HCT116 (cell line): ENCODE results near the gene NFATC3. TPM values are rescaled to one million over a fixed set of nuclear protein-coding genes. Genes with fewer than 3 reads are reported as not detected.

Experiments
- ATAC-seq: fragments of 200-7000 bp; cut with Tn5 transposase; 2 replicates; pipeline ENCODE4 v1.9.1; 2020; ENCODE audit warnings: mild to moderate bottlenecking, moderate library complexity
- BruUV-seq: library from RNA; stranded (reverse); fragments of 400-500 nt; replicated peaks from 2 replicates; lab custom pipeline; 2021; lab: Mats Ljungman, UMichigan
- CTCF ChIA-PET: fragments of 300-600 bp; sonication (Branson Sonifier 250); formaldehyde crosslinking; loops from one replicate; lab custom pipeline; 2021; ENCODE audit warnings: antibody characterized with exemption; lab: Charles Lee
- POLR2A ChIA-PET: fragments of 300-600, 350-600 bp; sonication (Branson Sonifier 250); formaldehyde crosslinking; loops from one replicate; lab custom pipeline; 2021; ENCODE audit warnings: antibody characterized with exemption; lab: Charles Lee
- RAD21 ChIA-PET, 2 experiments: fragments of 300-600 bp; sonication (Branson Sonifier 250); formaldehyde crosslinking; loops; one replicate each; lab custom pipeline; 2023; ENCODE audit warnings: low total read pairs in 2 of 2; ENCODE audit not compliant: uncharacterized antibody in 2 of 2, unreplicated experiment in 2 of 2, low non-redundant PET in 1 of 2; lab: Charles Lee
- DNase-seq: peaks from one replicate; pipeline ENCODE4 v3.0.0-alpha.2; 2010; ENCODE audit warnings: low read depth, low spot score
- H2AFZ ChIP-seq: fragments of 200-600 bp; shearing (Covaris generic), sonication (generic); 2 replicates; pipeline ENCODE4 v1.6.1; 2017; ENCODE audit warnings: low read depth, mixed run types, mixed read lengths, antibody characterized with exemption, low read length; ENCODE audit not compliant: poor library complexity, severe bottlenecking
- H3K27ac ChIP-seq: 2 replicates; pipeline ENCODE4 v1.5.1; 2012; ENCODE audit warnings: low read depth, low read length
- H3K27me3 ChIP-seq: fragments of 200-600 bp; sonication (generic); 2 replicates; pipeline ENCODE4 v1.6.1; 2016; ENCODE audit warnings: mixed run types, low read length, mixed read lengths; ENCODE audit not compliant: insufficient read depth
- H3K36me3 ChIP-seq, 2 experiments: fragments of 200-500 bp in 1 of 2; fragments of 200-600 bp in 1 of 2; sonication (Bioruptor generic) in 1 of 2; sonication (generic) in 1 of 2; 2 replicates each; pipeline versions ENCODE4 v1.5.1 to v1.6.1; 2014 to 2016; ENCODE audit warnings: low read length in 2 of 2, inconsistent platforms in 1 of 2, mixed read lengths in 1 of 2, mixed run types in 1 of 2; ENCODE audit not compliant: insufficient read depth in 2 of 2, control insufficient read depth in 1 of 2
- H3K4me1 ChIP-seq, 2 experiments: fragments of 200-600 bp in 1 of 2; sonication (generic) in 1 of 2; 2 replicates each; pipeline versions ENCODE4 v1.5.1 to v1.6.1; 2012 to 2017; ENCODE audit warnings: low read length in 2 of 2, inconsistent platforms in 1 of 2, mild to moderate bottlenecking in 1 of 2, mixed read lengths in 1 of 2, mixed run types in 1 of 2, moderate library complexity in 1 of 2; ENCODE audit not compliant: insufficient read depth in 2 of 2, control insufficient read depth in 1 of 2
- H3K4me2 ChIP-seq: fragments of 200-600 bp; sonication (generic); 2 replicates; pipeline ENCODE4 v1.6.1; 2017; ENCODE audit warnings: mixed run types, low read length, mixed read lengths
- H3K4me3 ChIP-seq, 2 experiments: fragments of 200-600 bp in 1 of 2; sonication (generic) in 1 of 2; replicated peaks in 1 of 2; 2 replicates each; pipeline ENCODE4 v1.5.1; 2011 to 2016; ENCODE audit warnings: low read length in 2 of 2, control low read depth in 1 of 2, low read depth in 1 of 2, mild to moderate bottlenecking in 1 of 2, mixed read lengths in 1 of 2, mixed run types in 1 of 2
- H3K79me2 ChIP-seq: fragments of 200-600 bp; sonication (generic); 2 replicates; pipeline ENCODE4 v1.6.1; 2017; ENCODE audit warnings: mild to moderate bottlenecking, mixed run types, low read length, moderate library complexity, mixed read lengths; ENCODE audit not compliant: insufficient read depth
- H3K9ac ChIP-seq: fragments of 200-600 bp; sonication (generic); 2 replicates; pipeline ENCODE4 v1.6.1; 2016; ENCODE audit warnings: low read length, mixed read lengths
- H3K9me2 ChIP-seq: fragments of 200-600 bp; sonication (generic), shearing (Covaris generic); 2 replicates; pipeline ENCODE4 v1.6.1; 2017; ENCODE audit warnings: mixed run types, mild to moderate bottlenecking, moderate library complexity; ENCODE audit not compliant: insufficient read depth
- H3K9me3 ChIP-seq, 2 experiments: fragments of 200-500 bp in 1 of 2; fragments of 200-600 bp in 1 of 2; sonication (Bioruptor generic) in 1 of 2; sonication (generic) in 1 of 2; 2 replicates each; pipeline ENCODE4 v1.6.1; 2014 to 2017; ENCODE audit warnings: low read length in 2 of 2, mixed read lengths in 2 of 2, inconsistent platforms in 1 of 2, low read depth in 1 of 2, mild to moderate bottlenecking in 1 of 2, mixed run types in 1 of 2, moderate library complexity in 1 of 2; ENCODE audit not compliant: control insufficient read depth in 1 of 2, insufficient read depth in 1 of 2
- H4K20me1 ChIP-seq: fragments of 200-600 bp; sonication (generic), shearing (Covaris generic); 2 replicates; pipeline ENCODE4 v1.6.1; 2017; ENCODE audit warnings: mixed run types, mild to moderate bottlenecking, moderate library complexity; ENCODE audit not compliant: insufficient read depth
- ATF3 ChIP-seq: IDR thresholded peaks from 2 replicates; pipeline ENCODE4 v1.6.1; 2012
- CBX3 ChIP-seq: IDR thresholded peaks from 2 replicates; pipeline ENCODE4 v1.6.1; 2012; ENCODE audit warnings: low read depth
- CEBPB ChIP-seq: IDR thresholded peaks from 2 replicates; pipeline ENCODE4 v1.6.1; 2012; ENCODE audit warnings: low read depth
- EGR1 ChIP-seq: IDR thresholded peaks from 2 replicates; pipeline ENCODE4 v1.6.1; 2012; ENCODE audit warnings: low read depth
- ELF1 ChIP-seq: IDR thresholded peaks from 2 replicates; pipeline ENCODE4 v1.6.1; 2012; ENCODE audit warnings: low read depth, borderline replicate concordance
- EZH2 ChIP-seq: fragments of 200-600 bp; sonication (generic); IDR thresholded peaks from 2 replicates; pipeline ENCODE4 v1.6.1; 2017; ENCODE audit warnings: antibody characterized with exemption, mixed run types
- JUND ChIP-seq: IDR thresholded peaks from 2 replicates; pipeline ENCODE4 v1.6.1; 2012
- POLR2A ChIP-seq: IDR thresholded peaks from 2 replicates; pipeline ENCODE4 v1.7.0; 2011; ENCODE audit warnings: borderline replicate concordance; ENCODE audit not compliant: insufficient read depth, insufficient read length; ENCODE audit errors: extremely low read depth
- POLR2AphosphoS5 ChIP-seq: IDR thresholded peaks from 2 replicates; pipeline ENCODE4 v1.6.1; 2011; ENCODE audit warnings: mild to moderate bottlenecking, low read depth, low read length, moderate library complexity
- RAD21 ChIP-seq: IDR thresholded peaks from 2 replicates; pipeline ENCODE4 v1.6.1; 2012; ENCODE audit warnings: low read depth, mild to moderate bottlenecking
- SIN3A ChIP-seq: IDR thresholded peaks from 2 replicates; pipeline ENCODE4 v1.6.1; 2012; ENCODE audit warnings: low read depth
- SP1 ChIP-seq: IDR thresholded peaks from 2 replicates; pipeline ENCODE4 v1.6.1; 2012; ENCODE audit warnings: low read depth
- SRF ChIP-seq: IDR thresholded peaks from 2 replicates; pipeline ENCODE4 v1.6.1; 2012; ENCODE audit warnings: low read depth
- TCF7L2 ChIP-seq: IDR thresholded peaks from 2 replicates; pipeline ENCODE4 v1.7.0; 2011; ENCODE audit warnings: borderline replicate concordance, inconsistent platforms; ENCODE audit not compliant: insufficient read depth, insufficient read length; ENCODE audit errors: extremely low read depth
- ZFX ChIP-seq: fragments of 450-650 bp; IDR thresholded peaks from 2 replicates; pipeline ENCODE4 v1.6.1; 2017
- ZNF274 ChIP-seq: fragments of 200-500 bp; sonication (Bioruptor generic); IDR thresholded peaks from 2 replicates; pipeline ENCODE4 v1.6.1; 2014; ENCODE audit warnings: mild to moderate bottlenecking, low read depth, low read length, inconsistent platforms
- intact Hi-C: fragments of 100-400 bp; cut with micrococcal nuclease; formaldehyde crosslinking; loops from 2 replicates; pipeline ENCODE4 v1.10.0; 2022
- total RNA-seq: library from RNA; stranded (reverse); gene quantifications from one replicate; pipeline ENCODE4 v1.2.1, GENCODE V29; 2021; ENCODE audit not compliant: unreplicated experiment
- TF ChIP-seq, protein P1 (sequence below): IDR thresholded peaks from 2 replicates; pipeline ENCODE4 v1.6.1; 2012; ENCODE audit warnings: low read depth
- TF ChIP-seq, protein P2 (sequence below), 3 experiments: fragments of 200-600 bp in 1 of 3; sonication (generic) in 1 of 3; IDR thresholded peaks in 2 of 3; conservative IDR thresholded peaks in 1 of 3; 2 replicates each; pipeline ENCODE4 v1.5.1; 2012 to 2017; ENCODE audit warnings: low read depth in 2 of 3, low read length in 2 of 3, antibody characterized with exemption in 1 of 3, borderline replicate concordance in 1 of 3, control low read depth in 1 of 3, mild to moderate bottlenecking in 1 of 3, mixed read lengths in 1 of 3, mixed run types in 1 of 3, moderate library complexity in 1 of 3; ENCODE audit not compliant: insufficient read depth in 1 of 3

Gene NFATC3
- total RNA-seq, 1 experiment from 2014 or later = 25.6 TPM

DNA sequence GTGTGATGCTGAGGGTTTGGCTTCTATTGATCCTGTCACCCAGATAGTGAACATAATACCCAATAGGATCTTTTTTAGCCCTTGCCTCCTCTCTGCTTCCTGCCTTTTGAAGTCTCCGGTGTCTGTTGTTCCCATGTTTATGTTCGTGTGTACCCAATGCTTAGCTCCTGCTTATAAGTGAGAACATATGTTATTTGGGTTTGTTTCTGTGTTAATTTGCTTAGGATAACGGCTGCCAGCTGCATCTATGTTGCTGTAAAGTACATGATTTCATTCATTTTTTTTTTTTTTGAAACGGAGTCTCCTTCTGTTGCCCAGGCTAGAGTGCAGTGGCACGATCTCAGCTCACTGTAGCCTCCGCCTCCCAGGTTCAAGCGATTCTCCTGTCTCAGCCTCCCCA lies 39.1 kb upstream of the NFATC3 start:
- BruUV-seq = no TSS peak
- Histone ChIP-seq H3K4me2 (no peak overlapping the region), H3K36me3 (peaks cover 4 to 28% of the 10 kb centered on the region in 2 experiments; a peak in 3 of 4 replicates), H3K27me3 (no peaks in the 10 kb centered on the region), H4K20me1 (no peaks in the 10 kb centered on the region), H3K79me2 (peaks cover 7% of the 10 kb centered on the region; the same call in 1 of the 2 replicates), H3K4me1 (no peaks in the 10 kb centered on the region), H3K9me3 (no peaks in the 10 kb centered on the region), H3K27ac (no peak overlapping the region), H3K4me3 (no peak overlapping the region), H3K9ac (no peak overlapping the region), H2AFZ (no peak overlapping the region), H3K9me2 (no peaks in the 10 kb centered on the region)
- RAD21 ChIA-PET = no interaction called here
- DNase-seq (no peak), ATAC-seq (no peak)
- POLR2A ChIA-PET = no interaction called here
- intact Hi-C loops = no loop called here
- CTCF ChIA-PET = no interaction called here
- TF ChIP-seq ZFX (no peak), EGR1 (no peak), RAD21 (no peak), EZH2 (no peak), CBX3 (no peak), SIN3A (no peak)

- no peak overlapping the region for H3K4me2 ChIP-seq
- H3K79me2 ChIP-seq = peaks cover 5% of the 10 kb centered on the region; the same call in 1 of the 2 replicates
- H3K9ac ChIP-seq = no peak overlapping the region
- H2AFZ ChIP-seq = no peak overlapping the region
- RAD21 ChIA-PET = no interaction called here
- POLR2A ChIA-PET = no interaction called here
- intact Hi-C loops = no loop called here
- no peak overlapping the region for H3K27ac ChIP-seq
- H3K9me3 ChIP-seq = no peaks in the 10 kb centered on the region
- H3K27me3 ChIP-seq = no peaks in the 10 kb centered on the region
- no TSS peak for BruUV-seq
- H3K9me2 ChIP-seq = no peaks in the 10 kb centered on the region
- ATAC-seq = no peak
- H3K36me3 ChIP-seq = peaks cover 7 to 30% of the 10 kb centered on the region in 2 experiments; a peak in 3 of 4 replicates
- CTCF ChIA-PET = no interaction called here
- no peak overlapping the region for H3K4me3 ChIP-seq
- DNase-seq = no peak
- H3K4me1 ChIP-seq = no peaks in the 10 kb centered on the region
- no peaks in the 10 kb centered on the region for H4K20me1 ChIP-seq
- TF ChIP-seq EGR1 (no peak), ELF1 (no peak), JUND (no peak), CEBPB (no peak), SP1 (no peak), RAD21 (no peak), POLR2AphosphoS5 (no peak), ATF3 (no peak), SRF (no peak), SIN3A (no peak), EZH2 (no peak), ZNF274 (no peak), TCF7L2 (no peak), POLR2A (no peak)
- TF ChIP-seq, protein P1, sequence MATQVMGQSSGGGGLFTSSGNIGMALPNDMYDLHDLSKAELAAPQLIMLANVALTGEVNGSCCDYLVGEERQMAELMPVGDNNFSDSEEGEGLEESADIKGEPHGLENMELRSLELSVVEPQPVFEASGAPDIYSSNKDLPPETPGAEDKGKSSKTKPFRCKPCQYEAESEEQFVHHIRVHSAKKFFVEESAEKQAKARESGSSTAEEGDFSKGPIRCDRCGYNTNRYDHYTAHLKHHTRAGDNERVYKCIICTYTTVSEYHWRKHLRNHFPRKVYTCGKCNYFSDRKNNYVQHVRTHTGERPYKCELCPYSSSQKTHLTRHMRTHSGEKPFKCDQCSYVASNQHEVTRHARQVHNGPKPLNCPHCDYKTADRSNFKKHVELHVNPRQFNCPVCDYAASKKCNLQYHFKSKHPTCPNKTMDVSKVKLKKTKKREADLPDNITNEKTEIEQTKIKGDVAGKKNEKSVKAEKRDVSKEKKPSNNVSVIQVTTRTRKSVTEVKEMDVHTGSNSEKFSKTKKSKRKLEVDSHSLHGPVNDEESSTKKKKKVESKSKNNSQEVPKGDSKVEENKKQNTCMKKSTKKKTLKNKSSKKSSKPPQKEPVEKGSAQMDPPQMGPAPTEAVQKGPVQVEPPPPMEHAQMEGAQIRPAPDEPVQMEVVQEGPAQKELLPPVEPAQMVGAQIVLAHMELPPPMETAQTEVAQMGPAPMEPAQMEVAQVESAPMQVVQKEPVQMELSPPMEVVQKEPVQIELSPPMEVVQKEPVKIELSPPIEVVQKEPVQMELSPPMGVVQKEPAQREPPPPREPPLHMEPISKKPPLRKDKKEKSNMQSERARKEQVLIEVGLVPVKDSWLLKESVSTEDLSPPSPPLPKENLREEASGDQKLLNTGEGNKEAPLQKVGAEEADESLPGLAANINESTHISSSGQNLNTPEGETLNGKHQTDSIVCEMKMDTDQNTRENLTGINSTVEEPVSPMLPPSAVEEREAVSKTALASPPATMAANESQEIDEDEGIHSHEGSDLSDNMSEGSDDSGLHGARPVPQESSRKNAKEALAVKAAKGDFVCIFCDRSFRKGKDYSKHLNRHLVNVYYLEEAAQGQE = no peak
- TF ChIP-seq, protein P2, sequence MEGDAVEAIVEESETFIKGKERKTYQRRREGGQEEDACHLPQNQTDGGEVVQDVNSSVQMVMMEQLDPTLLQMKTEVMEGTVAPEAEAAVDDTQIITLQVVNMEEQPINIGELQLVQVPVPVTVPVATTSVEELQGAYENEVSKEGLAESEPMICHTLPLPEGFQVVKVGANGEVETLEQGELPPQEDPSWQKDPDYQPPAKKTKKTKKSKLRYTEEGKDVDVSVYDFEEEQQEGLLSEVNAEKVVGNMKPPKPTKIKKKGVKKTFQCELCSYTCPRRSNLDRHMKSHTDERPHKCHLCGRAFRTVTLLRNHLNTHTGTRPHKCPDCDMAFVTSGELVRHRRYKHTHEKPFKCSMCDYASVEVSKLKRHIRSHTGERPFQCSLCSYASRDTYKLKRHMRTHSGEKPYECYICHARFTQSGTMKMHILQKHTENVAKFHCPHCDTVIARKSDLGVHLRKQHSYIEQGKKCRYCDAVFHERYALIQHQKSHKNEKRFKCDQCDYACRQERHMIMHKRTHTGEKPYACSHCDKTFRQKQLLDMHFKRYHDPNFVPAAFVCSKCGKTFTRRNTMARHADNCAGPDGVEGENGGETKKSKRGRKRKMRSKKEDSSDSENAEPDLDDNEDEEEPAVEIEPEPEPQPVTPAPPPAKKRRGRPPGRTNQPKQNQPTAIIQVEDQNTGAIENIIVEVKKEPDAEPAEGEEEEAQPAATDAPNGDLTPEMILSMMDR (IDR thresholded peaks at IDR 0.05 in 2 of 3, conservative IDR thresholded peaks at IDR 0.05 in 1 of 3; ENCODE audit: borderline replicate concordance in 1 of 3, insufficient read depth in 1 of 3, low read depth in 2 of 3, low read length in 2 of 3) = no peak
Measured at GRCh38 chr16:68047987-68048386, 37.2 kb upstream of the NFATC3 start.
